ENCODE results near the gene CA9.

The CA9 gene

DNA sequence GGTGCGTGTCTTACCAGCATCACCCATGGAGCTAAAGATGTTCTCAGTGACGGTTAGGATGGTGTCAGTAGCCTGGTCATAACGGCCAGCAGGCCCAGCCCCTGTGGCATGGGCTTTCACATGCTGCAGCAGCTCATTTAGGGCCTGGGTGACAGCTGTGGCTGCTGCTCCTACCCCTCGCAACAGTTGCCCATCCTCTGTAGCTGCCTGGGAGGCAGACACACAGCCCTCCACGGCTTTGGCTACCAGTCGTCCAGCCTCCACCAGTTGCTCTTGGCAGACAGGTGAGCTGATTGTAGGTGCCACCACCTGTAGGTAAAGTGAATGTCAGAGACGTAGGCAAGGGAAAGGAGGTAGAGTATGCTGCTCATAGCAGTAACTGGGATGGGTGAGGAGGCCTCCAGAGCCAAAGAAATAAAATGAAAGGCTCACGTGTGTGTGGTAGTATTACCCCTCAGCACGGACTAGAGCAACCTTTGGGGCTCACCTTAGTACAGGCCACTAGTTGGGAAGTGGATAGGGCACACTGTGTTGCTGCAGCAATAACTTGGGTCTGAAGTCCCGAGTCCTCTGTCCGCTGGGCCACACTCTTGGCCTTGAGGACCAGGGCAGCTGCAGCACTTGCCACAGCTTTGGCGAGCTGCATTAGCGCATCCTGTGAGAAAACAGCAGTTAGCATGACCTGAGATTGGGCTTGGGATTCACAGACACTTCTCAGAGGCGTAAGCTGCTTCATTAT is 43.6 kb downstream of the CA9 start:
- DNase-seq (ENCODE audit: low spot score), result no peak

DNA sequence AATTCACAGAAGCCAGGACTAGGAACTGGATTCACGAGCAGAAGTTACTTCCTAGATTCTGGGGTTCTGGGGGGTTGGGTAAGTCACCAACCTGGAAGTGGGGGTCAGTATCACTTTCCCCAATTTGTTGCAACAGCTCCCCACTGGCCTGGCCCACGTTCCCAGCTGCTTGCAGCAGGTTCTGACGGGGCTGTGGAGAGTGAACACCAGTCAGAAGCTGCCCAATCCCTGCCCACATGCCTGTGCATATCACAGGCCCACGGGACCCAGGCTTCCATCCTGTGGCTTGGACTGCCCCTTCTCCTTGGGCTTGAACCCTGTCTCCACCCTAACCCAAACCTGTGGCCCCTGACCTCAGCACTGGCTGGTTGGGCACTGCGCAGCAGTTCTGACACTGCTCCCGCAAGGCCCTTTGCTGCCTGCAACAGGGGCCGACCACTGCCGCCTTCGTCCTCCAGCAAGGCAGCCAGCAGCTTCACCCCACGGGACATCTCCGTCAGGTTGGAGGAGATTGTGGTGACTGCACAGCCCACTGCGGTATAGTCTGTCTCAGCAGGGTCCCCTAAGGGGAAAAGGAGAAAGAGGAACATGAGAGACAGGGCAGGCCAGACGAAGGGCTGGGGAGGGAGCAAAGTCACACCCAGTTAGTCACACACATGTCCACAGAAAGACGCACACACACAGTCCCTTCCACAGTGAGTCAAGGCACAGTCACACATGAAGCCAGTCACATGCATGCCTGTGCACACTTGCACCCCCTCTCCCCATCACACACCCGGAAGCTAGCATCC is 45.2 kb downstream of the CA9 start:
- DNase-seq (ENCODE audit: low spot score), result no peak

DNA sequence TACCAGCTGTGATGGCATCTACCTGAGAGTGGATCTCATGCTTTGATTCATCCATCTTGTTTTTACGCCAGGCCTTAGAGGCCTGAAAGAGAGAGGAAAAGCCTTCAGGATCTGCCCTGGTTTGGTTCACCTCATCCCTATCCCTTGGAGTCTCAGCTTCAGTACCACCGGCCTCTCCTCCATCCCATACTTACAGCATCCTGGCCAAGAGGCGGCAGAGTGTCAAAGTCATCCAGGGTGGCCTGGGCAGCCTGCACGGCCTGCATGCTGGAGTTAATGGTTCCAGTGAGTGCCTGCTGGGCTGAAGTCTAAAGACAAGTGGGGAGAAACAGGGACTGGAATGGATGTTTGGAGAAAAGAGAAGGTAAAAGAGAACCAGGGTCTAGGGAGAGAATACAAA is 45.8 kb downstream of the CA9 start:
- DNase-seq (ENCODE audit: low spot score), result no peak

DNA sequence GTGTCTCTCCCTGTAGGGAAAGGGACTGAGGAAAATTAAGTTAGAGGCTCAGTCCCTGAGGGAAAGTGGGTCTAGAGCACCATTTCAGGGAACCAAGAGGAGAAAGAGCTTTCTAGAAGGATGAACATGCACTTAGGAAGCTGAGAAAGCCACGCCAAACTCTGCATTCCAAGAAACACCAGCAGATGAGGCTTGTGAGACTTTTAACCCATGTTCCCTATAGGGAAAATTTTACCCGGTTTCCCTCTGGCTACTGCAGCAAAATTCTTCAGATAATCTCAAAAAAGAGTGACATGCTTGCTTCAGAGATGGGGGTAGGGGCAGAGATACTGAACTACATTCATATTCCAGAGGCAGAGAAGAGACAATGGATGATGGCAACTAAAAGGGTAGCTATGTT is 49.7 kb downstream of the CA9 start:
- DNase-seq (ENCODE audit: low spot score), result no peak

DNA sequence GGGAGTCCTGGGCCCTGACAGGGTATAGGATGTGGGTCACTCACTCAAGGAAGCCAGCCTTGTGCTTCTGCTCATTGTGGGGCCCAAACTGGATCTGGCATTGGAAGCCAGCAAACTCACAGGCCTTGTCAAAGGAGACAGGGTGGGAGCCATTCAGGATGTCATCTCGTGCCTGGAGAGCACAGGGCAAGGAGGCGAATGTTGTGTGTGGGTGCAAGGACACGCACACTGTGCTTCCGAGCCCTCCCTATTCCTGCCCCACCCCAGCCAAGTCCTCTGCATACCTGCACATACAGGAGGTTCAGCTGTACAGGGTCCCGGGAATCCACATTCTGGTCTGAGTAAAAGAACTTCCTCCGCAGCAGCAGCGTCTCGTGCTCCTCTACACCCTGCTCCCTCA is 50.2 kb downstream of the CA9 start:
- DNase-seq (ENCODE audit: low spot score), result no peak

DNA sequence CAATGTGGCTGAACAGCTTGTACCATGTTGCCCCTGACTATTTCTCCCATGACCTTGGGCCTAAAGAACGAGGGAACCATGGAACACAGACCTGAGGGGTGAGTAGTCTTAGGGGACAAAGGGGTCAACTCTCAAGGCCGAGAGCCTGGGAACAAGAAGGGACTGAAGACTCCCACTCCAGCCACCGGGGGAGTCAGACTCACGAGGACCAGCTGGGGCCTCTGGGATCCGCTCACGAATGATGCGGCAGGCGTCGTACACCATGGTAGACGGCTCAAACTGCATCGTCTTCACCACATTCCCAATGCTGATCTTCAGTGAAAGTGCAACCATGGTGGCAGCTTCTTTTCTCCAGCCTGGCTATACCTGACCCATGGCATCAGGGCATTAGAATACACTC is 51.6 kb downstream of the CA9 start:
- no peak for DNase-seq (ENCODE audit: low spot score)

DNA sequence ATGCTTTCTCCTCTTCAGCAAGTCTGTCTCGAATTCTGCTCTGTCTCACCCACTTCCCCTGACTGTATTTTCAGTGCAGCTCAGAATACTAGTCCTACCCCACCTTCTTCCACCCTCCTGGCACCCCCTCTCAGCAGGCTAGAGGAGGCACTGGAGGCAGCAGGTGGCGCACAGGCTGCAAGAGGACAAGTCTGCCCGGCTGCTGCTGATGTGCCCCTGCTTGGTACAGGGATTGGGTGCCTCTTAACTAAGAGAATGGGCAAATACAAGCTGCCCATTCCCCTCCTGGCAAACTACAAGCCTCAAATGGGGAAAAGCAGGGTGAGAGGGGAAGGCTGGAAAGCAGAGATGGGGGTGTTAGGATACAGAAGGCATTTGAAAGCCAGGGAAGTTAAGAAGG is 53.2 kb downstream of the CA9 start:
- DNase-seq (ENCODE audit: low spot score), result no peak

DNA sequence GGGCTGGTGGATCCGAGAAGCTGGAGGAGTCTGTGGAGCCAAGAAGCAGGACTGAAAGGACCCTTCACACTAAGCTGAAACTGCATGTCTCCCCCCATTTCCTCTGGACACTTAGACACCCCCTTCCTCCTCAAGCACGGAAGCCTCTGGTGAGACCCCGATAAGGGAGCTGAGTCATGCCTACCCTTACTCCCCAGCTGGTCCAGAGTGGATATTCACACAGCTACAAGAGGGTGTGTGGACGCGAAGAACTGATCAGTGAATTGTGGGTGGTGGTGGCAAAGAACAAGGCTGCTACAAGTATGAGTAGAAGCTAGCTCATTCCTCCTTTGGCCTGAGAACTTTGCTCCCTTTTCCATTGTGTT is 53.9 kb downstream of the CA9 start:
- no peak for DNase-seq (ENCODE audit: low spot score)

DNA sequence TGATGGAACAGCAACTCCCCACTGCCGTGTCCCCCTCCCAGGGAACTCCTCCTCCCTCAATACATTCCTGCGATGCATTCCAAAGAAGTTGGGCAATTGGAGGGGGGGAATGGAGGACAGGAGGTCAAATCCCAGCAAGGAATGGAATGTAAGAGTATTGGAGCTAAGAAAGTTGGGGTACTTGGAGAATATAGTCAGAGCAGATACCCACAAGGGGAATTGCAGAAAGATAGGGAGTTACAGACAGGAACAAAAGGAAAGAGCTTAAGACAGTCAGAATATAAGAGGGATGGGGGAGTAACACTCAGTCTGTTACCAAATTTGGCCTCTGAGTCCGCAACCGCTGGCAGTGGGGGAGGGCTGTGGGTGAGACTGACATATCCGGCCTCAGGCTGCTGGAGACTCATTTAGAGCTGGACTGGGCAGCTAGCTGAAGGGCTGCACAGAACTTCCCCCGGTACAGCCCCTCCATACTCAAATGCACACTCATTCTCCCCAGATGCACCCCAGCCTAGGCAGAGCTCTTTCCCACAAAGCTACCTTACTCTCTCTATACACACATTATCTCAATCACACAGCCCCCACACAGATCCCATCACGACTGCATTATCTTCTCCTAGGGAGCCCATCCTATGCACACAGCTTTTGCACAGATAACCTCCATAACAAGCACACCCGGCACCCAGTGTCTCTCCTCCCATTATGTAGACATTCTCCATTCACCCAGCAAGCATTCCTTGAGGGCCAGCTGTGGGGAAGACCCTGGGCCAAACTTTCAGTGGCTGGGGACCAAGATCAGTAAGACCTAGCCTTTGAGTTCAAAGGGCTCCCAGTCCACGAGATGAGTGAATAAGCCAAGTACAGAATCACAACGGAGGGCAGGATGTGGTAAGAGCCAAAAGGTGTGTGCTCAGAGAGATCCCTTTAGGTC is 54.6 kb downstream of the CA9 start:
- DNase-seq (ENCODE audit: low spot score), result peak; percentile 68

DNA sequence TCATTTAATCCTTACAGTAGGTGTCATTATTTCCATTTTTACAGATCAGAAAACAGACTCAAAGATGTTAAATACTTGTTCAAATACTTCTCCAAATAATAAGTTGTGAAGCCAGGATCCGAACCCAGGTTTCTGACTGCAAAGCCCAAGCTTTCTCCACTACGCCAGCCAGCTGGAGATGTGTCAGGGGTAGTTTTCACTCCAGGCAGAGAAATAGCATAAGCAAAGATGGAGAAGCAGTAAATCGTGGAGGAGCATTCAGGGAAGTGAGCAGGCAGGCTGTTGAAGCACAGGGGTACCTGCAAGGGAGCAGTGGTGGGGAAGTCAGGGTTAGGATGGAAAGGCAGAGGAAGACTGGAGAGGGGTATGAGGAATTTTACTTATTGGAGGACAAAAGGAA is 55.4 kb downstream of the CA9 start:
- no peak for DNase-seq (ENCODE audit: low spot score)

DNA sequence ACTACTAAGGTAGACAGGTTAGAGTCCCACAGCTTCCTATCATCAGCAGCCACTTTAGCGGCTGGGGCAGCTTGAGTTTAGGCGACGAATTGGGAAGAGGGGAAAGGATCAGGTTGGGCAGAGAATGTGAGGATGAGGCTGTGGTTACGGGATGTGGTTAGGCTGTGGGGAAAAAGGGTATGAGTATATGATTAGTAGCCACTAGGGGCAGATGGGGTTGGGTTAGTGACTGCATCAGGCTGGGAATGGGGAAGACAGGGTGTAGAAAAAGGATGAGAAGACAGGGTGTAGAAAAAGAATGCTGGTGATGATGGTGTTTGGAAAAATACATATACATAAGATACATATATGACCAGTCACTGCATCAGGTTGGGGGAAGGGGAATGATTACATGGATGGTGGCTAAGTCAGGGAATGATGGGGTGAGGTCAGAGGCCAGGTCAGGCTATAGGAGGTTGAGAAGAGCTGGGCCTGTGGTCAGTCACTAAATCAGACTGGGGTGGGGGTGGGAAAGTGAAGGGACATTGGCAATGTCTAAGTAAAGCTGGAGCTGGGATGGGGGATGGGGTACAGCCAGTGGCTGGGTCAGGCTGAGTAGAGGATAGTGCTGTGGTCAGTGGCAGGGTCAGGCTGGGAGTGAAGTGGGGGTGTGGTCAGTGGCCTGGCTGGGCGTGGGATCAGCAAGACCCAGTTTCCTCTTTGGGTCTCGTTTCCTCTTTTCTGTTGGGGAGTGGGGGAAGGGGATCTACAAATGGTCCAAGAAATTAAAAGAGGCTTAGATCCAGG is 56.2 kb downstream of the CA9 start:
- DNase-seq (ENCODE audit: low spot score), result peak; percentile 55

DNA sequence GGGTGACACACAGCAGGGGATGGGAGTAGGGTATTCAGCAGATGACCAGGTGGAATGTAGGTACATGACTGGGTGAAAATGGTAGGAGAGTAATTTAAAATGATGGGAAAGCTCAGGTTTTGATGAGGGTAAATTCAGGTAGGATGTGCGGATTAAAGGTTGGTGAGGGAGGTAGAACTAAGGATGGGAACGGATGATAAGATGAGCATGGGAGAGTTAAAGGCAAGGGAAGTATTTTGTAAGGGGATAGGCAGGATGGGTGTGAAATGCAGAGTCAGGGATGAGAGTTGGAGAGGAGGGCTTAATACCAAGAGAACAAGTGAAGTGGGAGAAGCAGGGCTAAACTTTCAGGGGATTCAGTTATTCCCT is 56.7 kb downstream of the CA9 start:
- DNase-seq (ENCODE audit: low spot score), result no peak

Measured in iPS-NIHi11 (cell line).